ENCODE measurements around the gene MANSC4. TPM values are rescaled to one million over a fixed set of nuclear protein-coding genes. Genes with fewer than 3 reads are reported as not detected.

MANSC4 gene
- polyA plus RNA-seq: 0.19 TPM
- long read RNA-seq, donor 1: 0 reads
- long read RNA-seq, donor 2: 0 reads
- long read RNA-seq, donor 3: 0 reads
- long read RNA-seq, donor 4: 0 reads
- long read RNA-seq, donor 5: 0 reads
- long read RNA-seq, donor 6: 0 reads
- long read RNA-seq, donor 7: 0 reads
- long read RNA-seq, donor 8: 0 reads
- long read RNA-seq, donor 9: 0 reads
- long read RNA-seq, donor 10: 0 reads
- long read RNA-seq, donor 11: 0 reads

DNA sequence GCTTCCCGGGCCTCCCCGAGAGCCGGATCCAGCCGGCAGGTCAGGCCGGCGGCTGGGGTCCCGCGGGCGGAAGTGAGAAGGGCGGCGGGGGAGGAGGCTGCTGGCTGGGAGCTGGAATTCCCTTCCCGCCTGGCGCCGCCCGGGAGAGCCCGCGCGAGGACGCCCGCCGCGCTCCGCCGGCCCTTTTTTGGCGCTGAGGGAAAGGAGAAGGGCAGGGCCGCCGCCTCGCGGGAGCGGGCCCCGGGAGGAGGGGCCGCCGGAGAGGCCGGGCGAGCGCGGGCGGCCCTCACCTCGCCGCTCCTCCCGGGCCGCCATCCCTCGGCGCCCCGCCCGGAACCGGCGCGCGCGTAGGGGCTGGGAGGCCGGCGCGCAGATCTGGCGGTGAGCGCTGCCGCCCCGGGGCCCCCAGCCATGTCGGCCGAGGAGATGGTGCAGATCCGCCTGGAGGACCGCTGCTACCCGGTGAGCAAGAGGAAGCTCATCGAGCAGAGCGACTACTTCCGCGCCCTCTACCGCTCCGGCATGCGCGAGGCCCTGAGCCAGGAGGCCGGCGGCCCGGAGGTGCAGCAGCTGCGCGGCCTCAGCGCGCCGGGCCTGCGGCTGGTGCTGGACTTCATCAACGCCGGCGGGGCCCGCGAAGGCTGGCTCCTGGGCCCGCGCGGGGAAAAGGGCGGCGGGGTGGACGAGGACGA, at the start of gene MANSC4, which contains the start of gene KLHL42:
MANSC4 (minus strand) TSS at position 317 of the 692 bp plus-strand sequence. CDS start 8,960 bp downstream, outside the sequence.
KLHL42 (plus strand) TSS at position 314 of the 692 bp plus-strand sequence; CDS start at position 412, 98 bp downstream.
- DNase-seq: peak; percentile 57 to 88
- Histone ChIP-seq H3K36me3 (ENCODE audit: control insufficient read depth, insufficient read depth, low read length) (peaks cover 5% of the 10 kb centered on the region), H3K4me3 (ENCODE audit: low read length) (peak within 1 kb of the TSS; percentile 75), H3K27ac (ENCODE audit: low read length) (peak within 1 kb of the TSS; percentile 73), H3K4me1 (ENCODE audit: control insufficient read depth, insufficient read depth, low read length) (peaks cover 16% of the 10 kb centered on the region), H3K27me3 (ENCODE audit: control insufficient read depth, insufficient read depth, low read length) (no peaks in the 10 kb centered on the region), H3K9me3 (ENCODE audit: control insufficient read depth, low read depth, low read length) (no peaks in the 10 kb centered on the region)
- no CpG with 5 or more reads among the region's 92 CpGs for WGBS (ENCODE audit: insufficient coverage, low lambda C conversion rate)

DNA sequence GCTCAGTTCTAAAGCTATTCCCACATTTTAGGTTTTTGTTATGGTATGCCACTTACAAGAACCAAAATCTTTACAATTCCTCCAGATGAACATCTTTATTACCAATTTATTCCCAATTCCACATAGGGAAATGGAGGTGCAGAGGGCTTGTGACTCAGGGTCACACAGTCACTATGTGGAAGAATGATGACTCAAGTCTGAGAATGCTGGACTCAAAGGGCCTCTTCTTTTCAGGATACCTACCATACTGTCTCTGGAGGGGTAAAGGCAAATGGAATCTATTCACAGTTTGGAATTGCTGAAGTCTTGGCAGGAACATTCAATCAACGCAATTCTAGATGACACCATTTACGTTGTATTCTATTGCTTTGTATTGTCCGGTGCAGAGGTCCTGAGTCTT, 48.2 kb upstream of the MANSC4 start:
- Histone ChIP-seq H3K9me3 (ENCODE audit: control insufficient read depth, low read depth, low read length) (no peaks in the 10 kb centered on the region), H3K4me3 (ENCODE audit: low read length) (no peak overlapping the region), H3K36me3 (ENCODE audit: control insufficient read depth, insufficient read depth, low read length) (no peaks in the 10 kb centered on the region), H3K27me3 (ENCODE audit: control insufficient read depth, insufficient read depth, low read length) (no peaks in the 10 kb centered on the region), H3K4me1 (ENCODE audit: control insufficient read depth, insufficient read depth, low read length) (no peaks in the 10 kb centered on the region), H3K27ac (ENCODE audit: low read length) (no peak overlapping the region)
- WGBS (ENCODE audit: insufficient coverage, low lambda C conversion rate): no CpG with 5 or more reads among the region's 3 CpGs
- no peak for DNase-seq

DNA sequence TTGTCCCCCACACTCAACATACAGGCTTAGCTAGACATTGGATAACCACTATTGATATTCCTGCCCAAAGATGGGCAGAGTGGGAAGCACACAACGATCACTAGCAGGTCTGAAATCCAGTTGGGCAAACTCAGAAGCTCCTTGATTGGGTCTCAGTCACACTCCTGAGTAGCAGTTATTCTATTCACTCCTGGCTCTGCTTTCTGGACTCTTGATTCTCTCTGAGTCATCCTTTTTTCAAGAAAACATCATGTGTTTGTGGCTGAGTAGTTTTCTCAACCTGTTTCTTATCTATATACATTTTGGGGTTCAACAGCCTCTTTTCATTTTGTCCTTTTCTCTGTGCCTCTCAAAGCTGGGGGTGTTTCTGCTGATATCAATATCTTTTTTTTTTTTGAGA, 46.0 kb upstream of the MANSC4 start:
- no CpG with 5 or more reads among the region's 1 CpG for WGBS (ENCODE audit: insufficient coverage, low lambda C conversion rate)

DNA sequence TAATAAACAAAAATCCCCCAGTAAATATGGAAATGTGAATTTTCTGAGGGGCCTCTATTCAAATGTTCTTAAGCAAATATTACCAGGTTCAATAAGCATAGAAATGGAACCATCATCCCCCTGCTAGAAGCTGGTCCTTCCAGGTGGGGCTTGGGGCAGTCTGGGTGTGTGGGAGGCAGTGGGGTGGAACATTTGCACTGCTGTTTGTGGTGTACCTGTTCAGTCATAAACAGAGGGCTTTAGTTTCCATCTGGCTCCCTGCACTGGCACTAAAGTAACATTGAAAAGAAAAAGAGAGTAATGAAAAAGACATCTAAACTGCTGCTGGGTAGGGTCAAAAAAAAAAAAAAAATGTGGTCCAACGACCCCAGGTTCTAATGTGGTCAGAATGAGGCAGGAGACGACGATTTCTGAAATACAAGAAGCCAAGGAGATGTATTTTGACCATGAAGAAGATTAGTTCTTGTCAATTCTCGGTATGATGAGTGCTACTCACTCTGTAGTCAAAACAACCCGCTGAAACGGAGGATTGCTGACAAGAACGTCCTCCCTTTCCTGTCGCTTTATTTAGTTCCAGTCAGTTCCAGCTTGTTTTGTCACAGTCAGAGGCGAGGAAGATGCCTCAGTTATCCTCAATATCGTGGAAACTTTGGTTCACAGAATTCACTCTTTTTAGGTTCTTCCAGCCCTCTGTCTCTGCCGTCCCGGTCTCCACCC, 44.2 kb upstream of the MANSC4 start:
- no peak for DNase-seq
- no peak overlapping the region for H3K4me3 ChIP-seq (ENCODE audit: low read length)
- WGBS (ENCODE audit: insufficient coverage, low lambda C conversion rate): no CpG with 5 or more reads among the region's 12 CpGs
- H3K27me3 ChIP-seq (ENCODE audit: control insufficient read depth, insufficient read depth, low read length): no peaks in the 10 kb centered on the region
- peaks cover 11% of the 10 kb centered on the region for H3K4me1 ChIP-seq (ENCODE audit: control insufficient read depth, insufficient read depth, low read length)
- no peak overlapping the region for H3K27ac ChIP-seq (ENCODE audit: low read length)
- H3K9me3 ChIP-seq (ENCODE audit: control insufficient read depth, low read depth, low read length): no peaks in the 10 kb centered on the region
- no peaks in the 10 kb centered on the region for H3K36me3 ChIP-seq (ENCODE audit: control insufficient read depth, insufficient read depth, low read length)

More for the DNA sequence above, 46.0 kb upstream of the MANSC4 start:
- Histone ChIP-seq H3K36me3 (ENCODE audit: control insufficient read depth, insufficient read depth, low read length) (no peaks in the 10 kb centered on the region), H3K4me1 (ENCODE audit: control insufficient read depth, insufficient read depth, low read length) (peaks cover 7% of the 10 kb centered on the region), H3K27ac (ENCODE audit: low read length) (no peak overlapping the region), H3K27me3 (ENCODE audit: control insufficient read depth, insufficient read depth, low read length) (no peaks in the 10 kb centered on the region), H3K9me3 (ENCODE audit: control insufficient read depth, low read depth, low read length) (no peaks in the 10 kb centered on the region), H3K4me3 (ENCODE audit: low read length) (no peak overlapping the region)
- DNase-seq: no peak

DNA sequence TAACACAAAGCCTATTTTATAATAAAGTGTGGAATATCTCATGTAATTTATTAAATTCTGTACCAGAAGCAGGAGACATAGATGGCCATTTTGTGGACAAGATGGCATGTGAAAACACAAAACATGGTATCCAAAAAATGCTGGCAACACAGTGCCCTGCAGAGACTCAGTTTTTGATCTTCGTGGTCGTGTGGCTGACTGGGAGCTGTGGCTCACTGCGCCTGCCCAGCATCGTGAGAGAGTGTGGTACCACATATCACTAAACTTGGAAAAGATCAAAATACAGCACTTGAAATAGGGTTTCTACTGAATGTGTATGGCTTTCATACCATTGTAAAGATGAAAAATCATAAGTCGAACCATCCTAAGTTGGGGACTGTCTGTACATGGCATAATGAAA, 43.0 kb upstream of the MANSC4 start:
- Histone ChIP-seq H3K27me3 (ENCODE audit: control insufficient read depth, insufficient read depth, low read length) (no peaks in the 10 kb centered on the region), H3K9me3 (ENCODE audit: control insufficient read depth, low read depth, low read length) (no peaks in the 10 kb centered on the region), H3K4me3 (ENCODE audit: low read length) (no peak overlapping the region), H3K27ac (ENCODE audit: low read length) (no peak overlapping the region), H3K4me1 (ENCODE audit: control insufficient read depth, insufficient read depth, low read length) (peaks cover 11% of the 10 kb centered on the region), H3K36me3 (ENCODE audit: control insufficient read depth, insufficient read depth, low read length) (no peaks in the 10 kb centered on the region)
- DNase-seq: no peak
- no CpG with 5 or more reads among the region's 5 CpGs for WGBS (ENCODE audit: insufficient coverage, low lambda C conversion rate)

DNA sequence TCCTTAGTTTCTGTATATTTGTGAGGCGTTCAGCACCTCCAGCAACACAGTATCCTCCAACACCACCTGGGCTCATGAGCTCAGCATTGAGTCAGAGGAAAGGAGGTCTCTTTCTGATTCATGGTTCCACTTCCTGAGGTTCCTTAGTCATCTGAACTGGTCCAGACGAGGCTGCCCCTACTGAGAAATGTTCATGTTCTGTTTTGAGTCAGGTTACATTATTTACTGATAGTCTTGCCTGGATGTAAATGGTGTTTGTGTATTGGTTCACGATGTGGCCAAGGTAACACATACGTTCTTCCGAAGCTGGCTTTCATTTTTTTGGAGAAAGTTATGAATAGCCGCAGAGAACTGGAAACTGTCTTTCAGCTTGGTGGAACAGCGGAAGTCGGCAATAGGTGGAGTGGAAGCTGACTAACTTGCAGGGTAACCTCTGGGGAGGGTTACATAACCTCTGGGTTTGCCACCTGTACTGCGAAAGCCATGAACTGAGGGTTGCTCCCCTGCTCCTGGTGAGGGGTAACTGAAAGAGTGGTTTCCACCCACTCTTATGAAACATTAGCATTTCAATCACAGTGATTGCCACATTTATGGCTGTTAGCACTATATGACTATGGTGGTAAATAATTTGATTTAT, 42.2 kb upstream of the MANSC4 start:
- H3K27ac ChIP-seq (ENCODE audit: low read length): no peak overlapping the region
- H3K27me3 ChIP-seq (ENCODE audit: control insufficient read depth, insufficient read depth, low read length): no peaks in the 10 kb centered on the region
- H3K4me3 ChIP-seq (ENCODE audit: low read length): no peak overlapping the region
- DNase-seq: no peak
- 100% methylated on average over 2 of the region's 9 CpGs for WGBS (ENCODE audit: insufficient coverage, low lambda C conversion rate)
- H3K4me1 ChIP-seq (ENCODE audit: control insufficient read depth, insufficient read depth, low read length): peaks cover 11% of the 10 kb centered on the region
- no peaks in the 10 kb centered on the region for H3K36me3 ChIP-seq (ENCODE audit: control insufficient read depth, insufficient read depth, low read length)
- H3K9me3 ChIP-seq (ENCODE audit: control insufficient read depth, low read depth, low read length): no peaks in the 10 kb centered on the region

DNA sequence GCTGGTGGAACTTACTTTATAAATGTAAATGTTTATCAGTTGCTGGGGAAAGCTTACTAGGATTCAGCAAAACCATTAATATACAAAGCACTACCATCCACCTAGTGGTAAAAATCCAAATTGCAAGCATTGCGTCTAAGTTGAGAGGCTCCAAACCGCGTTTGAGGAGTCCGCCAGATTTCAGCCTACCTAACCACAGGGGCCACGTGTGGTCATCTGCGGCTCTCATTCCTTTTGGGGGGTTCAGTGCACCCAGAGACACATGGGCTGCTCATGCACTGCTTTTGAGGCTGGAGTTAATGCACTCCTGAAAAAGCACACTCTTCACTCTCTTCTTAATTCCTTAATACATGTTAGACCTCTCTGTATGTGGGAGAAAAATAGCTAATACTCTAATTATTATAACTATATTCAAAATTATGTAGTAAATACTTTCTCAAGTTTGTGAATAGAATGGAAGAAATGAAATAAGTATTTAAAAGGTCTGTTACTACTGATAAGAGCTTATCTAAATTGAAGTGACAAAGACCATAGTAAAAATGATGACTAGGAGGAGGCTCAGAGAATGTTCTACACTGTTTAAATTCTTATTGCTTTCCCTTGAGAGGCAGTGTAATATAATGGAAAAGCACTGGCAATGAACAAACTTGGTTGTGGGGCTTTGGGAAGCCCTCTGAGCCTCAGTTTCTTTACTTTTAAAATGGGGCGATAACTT, 41.4 kb upstream of the MANSC4 start:
- Histone ChIP-seq H3K9me3 (ENCODE audit: control insufficient read depth, low read depth, low read length) (no peaks in the 10 kb centered on the region), H3K27me3 (ENCODE audit: control insufficient read depth, insufficient read depth, low read length) (no peaks in the 10 kb centered on the region), H3K36me3 (ENCODE audit: control insufficient read depth, insufficient read depth, low read length) (no peaks in the 10 kb centered on the region), H3K4me3 (ENCODE audit: low read length) (peak overlapping the region; percentile 13), H3K27ac (ENCODE audit: low read length) (no peak overlapping the region), H3K4me1 (ENCODE audit: control insufficient read depth, insufficient read depth, low read length) (peaks cover 11% of the 10 kb centered on the region)
- peak; percentile 52 to 71 for DNase-seq
- WGBS (ENCODE audit: insufficient coverage, low lambda C conversion rate): no CpG with 5 or more reads among the region's 7 CpGs

DNA sequence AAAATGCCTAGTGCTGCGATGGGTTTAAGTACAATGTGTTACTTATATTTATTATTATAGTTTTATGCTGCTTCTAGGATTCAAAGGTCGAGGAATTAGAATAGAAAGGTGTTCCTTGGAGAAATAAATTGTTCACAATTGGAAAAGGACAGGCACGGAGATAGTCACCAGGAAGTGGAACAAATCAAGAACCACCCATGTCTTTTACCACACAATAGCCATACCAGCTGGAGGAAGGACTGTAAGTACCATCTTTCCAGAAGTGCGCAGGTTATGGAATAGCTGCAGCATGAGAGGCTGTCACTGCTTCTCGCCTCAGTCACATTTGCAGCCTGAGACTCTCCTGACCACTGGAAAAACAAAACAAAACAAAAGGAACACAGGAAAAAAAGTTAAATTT, 40.5 kb upstream of the MANSC4 start:
- no peak overlapping the region for H3K4me3 ChIP-seq (ENCODE audit: low read length)
- no peaks in the 10 kb centered on the region for H3K9me3 ChIP-seq (ENCODE audit: control insufficient read depth, low read depth, low read length)
- no peaks in the 10 kb centered on the region for H3K36me3 ChIP-seq (ENCODE audit: control insufficient read depth, insufficient read depth, low read length)
- H3K27me3 ChIP-seq (ENCODE audit: control insufficient read depth, insufficient read depth, low read length): no peaks in the 10 kb centered on the region
- no peak for DNase-seq
- WGBS (ENCODE audit: insufficient coverage, low lambda C conversion rate): 95% methylated on average over 3 of the region's 5 CpGs
- H3K27ac ChIP-seq (ENCODE audit: low read length): no peak overlapping the region
- H3K4me1 ChIP-seq (ENCODE audit: control insufficient read depth, insufficient read depth, low read length): peaks cover 11% of the 10 kb centered on the region

DNA sequence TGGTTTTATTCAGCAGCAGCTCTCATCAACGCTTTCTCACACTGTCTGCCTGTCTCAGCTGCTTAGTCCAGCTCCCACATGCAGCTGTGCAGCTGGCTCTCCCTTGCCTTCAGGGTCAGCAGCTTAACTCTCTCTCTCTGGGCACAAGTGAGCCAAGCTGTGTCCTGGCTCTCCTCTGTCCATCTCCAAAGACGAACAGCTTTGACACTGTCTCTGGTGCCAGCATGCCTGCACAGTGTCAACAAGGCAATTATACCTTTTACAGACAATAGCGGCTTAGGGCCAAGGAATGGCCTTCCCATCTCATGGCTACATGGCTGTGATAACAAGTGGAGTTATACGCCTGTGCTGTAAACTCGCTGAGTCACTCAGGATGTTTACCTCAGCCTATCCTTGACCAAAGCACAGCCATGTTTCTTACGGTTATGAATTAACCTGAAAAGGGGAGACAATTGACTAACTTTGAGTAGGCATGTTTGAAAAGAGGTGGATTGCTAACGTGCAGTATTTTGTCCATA, 38.4 kb upstream of the MANSC4 start:
- Histone ChIP-seq H3K4me1 (ENCODE audit: control insufficient read depth, insufficient read depth, low read length) (peaks cover 16% of the 10 kb centered on the region), H3K27me3 (ENCODE audit: control insufficient read depth, insufficient read depth, low read length) (no peaks in the 10 kb centered on the region), H3K4me3 (ENCODE audit: low read length) (no peak overlapping the region), H3K36me3 (ENCODE audit: control insufficient read depth, insufficient read depth, low read length) (no peaks in the 10 kb centered on the region), H3K27ac (ENCODE audit: low read length) (no peak overlapping the region), H3K9me3 (ENCODE audit: control insufficient read depth, low read depth, low read length) (no peaks in the 10 kb centered on the region)
- WGBS (ENCODE audit: insufficient coverage, low lambda C conversion rate): 40% methylated on average over 1 of the region's 7 CpGs
- no peak for DNase-seq

Measured in large intestine (tissue), 12 donors.